ENCODE results near the gene ADGRD1.

The ADGRD1 gene

GRCh38 chr12:131077931-131078391, 124.3 kb downstream of the ADGRD1 start:
- no peak for DNase-seq

GRCh38 chr12:131082290-131083194, 128.8 kb downstream of the ADGRD1 start:
- DNase-seq, result no peak

- no peak for DNase-seq
Observed at GRCh38 chr12:131084341-131085011, 130.8 kb downstream of the ADGRD1 start.

- no peak for DNase-seq
Observed at GRCh38 chr12:131085125-131085815, 131.6 kb downstream of the ADGRD1 start.

- DNase-seq, result no peak
Observed at GRCh38 chr12:131085816-131086591, 132.3 kb downstream of the ADGRD1 start.

GRCh38 chr12:131087302-131087818, 133.7 kb downstream of the ADGRD1 start:
- no peak for DNase-seq

- DNase-seq, result no peak
Observed at GRCh38 chr12:131087991-131088700, 134.4 kb downstream of the ADGRD1 start.

- no peak for DNase-seq
Observed at GRCh38 chr12:131088701-131089530, 135.2 kb downstream of the ADGRD1 start.

GRCh38 chr12:131089531-131090273, 136.0 kb downstream of the ADGRD1 start:
- DNase-seq, result no peak

GRCh38 chr12:131090274-131091210, 136.8 kb downstream of the ADGRD1 start:
- DNase-seq, result no peak

- DNase-seq, result no peak
Observed at GRCh38 chr12:131091413-131091975, 137.8 kb downstream of the ADGRD1 start.

GRCh38 chr12:131091976-131092691, 138.4 kb downstream of the ADGRD1 start:
- DNase-seq, result no peak

- no peak for DNase-seq
Observed at GRCh38 chr12:131092901-131093603, 139.3 kb downstream of the ADGRD1 start.

GRCh38 chr12:131093604-131093955, 139.9 kb downstream of the ADGRD1 start:
- no peak for DNase-seq

- no peak for DNase-seq
Observed at GRCh38 chr12:131093971-131094830, 140.5 kb downstream of the ADGRD1 start.

Measured in NCI-H1092 treated with DMSO at 0.1 percent for 48 hours (cell line).